HepG2 (cell line): ENCODE results near the gene ITGB2. TPM values are rescaled to one million over a fixed set of nuclear protein-coding genes. Genes with fewer than 3 reads are reported as not detected.

Source experiments
- CCDC6 ChIP-seq: sonication (generic); formaldehyde crosslinking; IDR thresholded peaks from 2 replicates; pipeline ENCODE4 v1.8.1; 2022; ENCODE audit warnings: mild to moderate bottlenecking, missing genetic modification reagents, moderate library complexity
- DNMT1 ChIP-seq: sonication (generic); formaldehyde crosslinking; IDR thresholded peaks from 2 replicates; pipeline ENCODE4 v1.5.1; 2020; ENCODE audit warnings: mild to moderate bottlenecking, missing genetic modification reagents
- FIP1L1 ChIP-seq: fragments of 200-400 bp; formaldehyde crosslinking; IDR thresholded peaks from 2 replicates; pipeline ENCODE4 v1.6.1; 2018; ENCODE audit warnings: low read depth, mild to moderate bottlenecking, low read length, moderate library complexity, borderline replicate concordance; ENCODE audit not compliant: insufficient read depth
- FOXA3 ChIP-seq: IDR thresholded peaks from 2 replicates; pipeline ENCODE4 v1.6.1; 2016; ENCODE audit warnings: missing genetic modification reagents, missing compliant biosample characterization
- GATAD1 ChIP-seq: IDR thresholded peaks from 2 replicates; pipeline ENCODE4 v1.6.1; 2016; ENCODE audit warnings: missing genetic modification reagents, missing compliant biosample characterization
- NPAS2 ChIP-seq: sonication (generic); formaldehyde crosslinking; IDR thresholded peaks from 2 replicates; pipeline ENCODE4 v1.8.0; 2022; ENCODE audit warnings: mild to moderate bottlenecking, missing genetic modification reagents, borderline replicate concordance
- POLR2AphosphoS5 ChIP-seq: IDR thresholded peaks from 2 replicates; pipeline ENCODE4 v1.6.1; 2012; ENCODE audit warnings: low read depth, low read length
- REPIN1 ChIP-seq: sonication (generic); formaldehyde crosslinking; IDR thresholded peaks from 2 replicates; pipeline ENCODE4 v1.8.0; 2022; ENCODE audit warnings: missing genetic modification reagents, low read depth, mild to moderate bottlenecking, borderline replicate concordance
- SATB2 ChIP-seq: sonication (generic); formaldehyde crosslinking; IDR thresholded peaks from 2 replicates; pipeline ENCODE4 v1.5.0; 2020; ENCODE audit warnings: missing genetic modification reagents
- SMARCE1 ChIP-seq: fragments of 450-650 bp; IDR thresholded peaks from 2 replicates; pipeline ENCODE4 v1.6.1; 2017; ENCODE audit warnings: borderline replicate concordance
- SMC3 ChIP-seq: IDR thresholded peaks from 2 replicates; pipeline ENCODE4 v1.6.1; 2011; ENCODE audit warnings: low read length, improper control_type of control experiment
- SMYD3 ChIP-seq: sonication (generic); formaldehyde crosslinking; IDR thresholded peaks from 2 replicates; pipeline ENCODE4 v1.8.1; 2023; ENCODE audit warnings: mild to moderate bottlenecking, missing genetic modification reagents
- SRY ChIP-seq: sonication (generic); formaldehyde crosslinking; IDR thresholded peaks from 2 replicates; pipeline ENCODE4 v1.8.0; 2022; ENCODE audit warnings: mild to moderate bottlenecking, missing genetic modification reagents
- YEATS4 ChIP-seq: sonication (generic); formaldehyde crosslinking; IDR thresholded peaks from 2 replicates; pipeline ENCODE4 v1.4.0; 2020; ENCODE audit warnings: missing genetic modification reagents, borderline replicate concordance
- ZBTB38 ChIP-seq: sonication (generic); formaldehyde crosslinking; IDR thresholded peaks from 2 replicates; pipeline ENCODE4 v1.5.1; 2020; ENCODE audit warnings: mild to moderate bottlenecking, missing genetic modification reagents
- ZNF546 ChIP-seq: sonication (generic); formaldehyde crosslinking; conservative IDR thresholded peaks from 2 replicates; pipeline ENCODE4 v1.8.1; 2023; ENCODE audit warnings: mild to moderate bottlenecking, missing genetic modification reagents
- polyA plus RNA-seq, 8 experiments: library from polyadenylated mRNA; depleted of rRNA in 3 of 8; stranded (reverse) in 7 of 8; unstranded in 1 of 8; fragments of >200 nt; fragmentation: Illumina TruSeq in 4 of 8; extraction: Trizol in 4 of 8; gene quantifications; 2 replicates each; pipeline versions ENCODE4 v1.2.1 to v1.2.3, GENCODE V29; 2011 to 2016; ENCODE audit warnings: low read depth in 4 of 8, missing spikeins in 1 of 8, mixed read lengths in 1 of 8; ENCODE audit not compliant: insufficient read depth in 1 of 8
- total RNA-seq, 5 experiments: library from RNA; depleted of rRNA; stranded (reverse); fragments of >200 nt; fragmentation: Illumina TruSeq; extraction: Trizol; gene quantifications; 2 replicates each; pipeline ENCODE4 v1.2.3, GENCODE V29; 2016; ENCODE audit warnings: low read depth in 1 of 5
- TF ChIP-seq, protein P1 (sequence below): sonication (generic); formaldehyde crosslinking; IDR thresholded peaks from 2 replicates; pipeline ENCODE4 v1.5.0; 2020; ENCODE audit warnings: missing genetic modification reagents
- TF ChIP-seq, protein P2 (sequence below): sonication (generic); formaldehyde crosslinking; IDR thresholded peaks from 2 replicates; pipeline ENCODE4 v1.4.0; 2020; ENCODE audit warnings: mild to moderate bottlenecking, missing genetic modification reagents
- TF ChIP-seq, protein P3 (sequence below): sonication (generic); IDR thresholded peaks from 2 replicates; pipeline ENCODE4 v1.6.1; 2016; ENCODE audit warnings: low read depth, borderline replicate concordance
- TF ChIP-seq, protein P4 (sequence below): IDR thresholded peaks from 2 replicates; pipeline ENCODE4 v1.6.1; 2016; ENCODE audit warnings: missing compliant biosample characterization, missing genetic modification reagents, borderline replicate concordance
- TF ChIP-seq, protein P5 (sequence below): sonication (generic); formaldehyde crosslinking; IDR thresholded peaks from 2 replicates; pipeline ENCODE4 v1.5.1; 2020; ENCODE audit warnings: mild to moderate bottlenecking, missing genetic modification reagents, moderate library complexity

Gene ITGB2
- total and polyA plus RNA-seq, 2 of the 13 experiments (the other 11 are each of a cell fraction or from before 2014, with no cell fraction given): 4.2 to 18.0 TPM

DNA sequence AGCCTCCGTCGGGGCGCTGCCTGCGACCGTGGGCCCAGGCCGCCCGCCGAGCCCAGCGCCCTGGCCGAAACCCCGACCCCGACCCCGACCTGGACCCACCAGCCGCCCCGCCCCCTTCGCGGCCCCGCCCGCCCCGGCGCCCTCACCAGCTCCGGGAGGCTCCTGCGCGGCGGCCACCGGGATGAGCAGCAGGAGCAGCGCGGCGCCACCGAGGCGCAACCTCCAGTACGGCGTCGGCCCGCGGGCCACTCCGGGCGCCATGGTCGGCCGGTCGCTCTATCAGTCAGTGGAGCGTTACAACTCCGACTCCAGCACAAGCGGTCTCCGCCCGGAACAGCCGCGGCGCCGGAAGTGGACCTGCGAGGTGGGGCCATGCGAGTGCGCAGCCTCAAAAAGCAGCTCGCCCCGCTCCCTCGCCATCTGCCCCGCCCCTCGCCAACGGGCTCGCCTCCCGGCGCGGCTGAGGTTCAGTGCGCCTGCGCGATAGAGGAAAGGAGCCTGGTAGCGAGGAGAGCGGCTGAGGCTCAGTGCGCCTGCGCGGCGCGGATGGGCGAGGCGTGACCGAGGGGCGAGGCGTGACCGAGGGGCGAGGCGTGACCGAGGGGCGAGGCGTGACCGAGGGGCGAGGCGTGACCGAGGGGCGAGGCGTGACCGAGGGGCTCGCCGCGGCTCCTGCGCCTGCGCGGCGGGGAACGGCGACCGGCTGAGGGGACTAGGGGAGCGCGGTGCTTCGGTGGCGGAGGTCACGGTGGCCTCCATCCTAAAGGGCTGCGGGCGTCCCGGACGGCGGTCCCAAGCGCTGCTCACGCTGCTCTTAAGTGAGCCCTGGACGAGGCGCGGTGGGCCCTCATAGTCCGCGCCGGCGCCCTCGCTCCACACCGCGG lies 47.1 kb downstream of the ITGB2 start, which contains the start of gene PTTG1IP (continued):
- TF ChIP-seq, protein P1, sequence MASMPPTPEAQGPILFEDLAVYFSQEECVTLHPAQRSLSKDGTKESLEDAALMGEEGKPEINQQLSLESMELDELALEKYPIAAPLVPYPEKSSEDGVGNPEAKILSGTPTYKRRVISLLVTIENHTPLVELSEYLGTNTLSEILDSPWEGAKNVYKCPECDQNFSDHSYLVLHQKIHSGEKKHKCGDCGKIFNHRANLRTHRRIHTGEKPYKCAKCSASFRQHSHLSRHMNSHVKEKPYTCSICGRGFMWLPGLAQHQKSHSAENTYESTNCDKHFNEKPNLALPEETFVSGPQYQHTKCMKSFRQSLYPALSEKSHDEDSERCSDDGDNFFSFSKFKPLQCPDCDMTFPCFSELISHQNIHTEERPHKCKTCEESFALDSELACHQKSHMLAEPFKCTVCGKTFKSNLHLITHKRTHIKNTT (CRISPR knock-in tag): no peak
- TF ChIP-seq FOXA3: peak; percentile 11; the same call in 1 of the 2 replicates
- TF ChIP-seq POLR2AphosphoS5: peak; percentile 86
- TF ChIP-seq, protein P2, sequence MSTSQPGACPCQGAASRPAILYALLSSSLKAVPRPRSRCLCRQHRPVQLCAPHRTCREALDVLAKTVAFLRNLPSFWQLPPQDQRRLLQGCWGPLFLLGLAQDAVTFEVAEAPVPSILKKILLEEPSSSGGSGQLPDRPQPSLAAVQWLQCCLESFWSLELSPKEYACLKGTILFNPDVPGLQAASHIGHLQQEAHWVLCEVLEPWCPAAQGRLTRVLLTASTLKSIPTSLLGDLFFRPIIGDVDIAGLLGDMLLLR (CRISPR knock-in tag): peak; percentile 29; the same call in 1 of the 2 replicates
- TF ChIP-seq ZNF546 (CRISPR knock-in tag): peak; percentile 90
- TF ChIP-seq NPAS2: no peak
- TF ChIP-seq DNMT1 (CRISPR knock-in tag): peak; percentile 39; the same call in 1 of the 2 replicates
- TF ChIP-seq SMYD3 (CRISPR knock-in tag): no peak
- TF ChIP-seq, protein P3, sequence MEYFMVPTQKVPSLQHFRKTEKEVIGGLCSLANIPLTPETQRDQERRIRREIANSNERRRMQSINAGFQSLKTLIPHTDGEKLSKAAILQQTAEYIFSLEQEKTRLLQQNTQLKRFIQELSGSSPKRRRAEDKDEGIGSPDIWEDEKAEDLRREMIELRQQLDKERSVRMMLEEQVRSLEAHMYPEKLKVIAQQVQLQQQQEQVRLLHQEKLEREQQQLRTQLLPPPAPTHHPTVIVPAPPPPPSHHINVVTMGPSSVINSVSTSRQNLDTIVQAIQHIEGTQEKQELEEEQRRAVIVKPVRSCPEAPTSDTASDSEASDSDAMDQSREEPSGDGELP: peak; percentile 15; the same call in 1 of the 2 replicates
- TF ChIP-seq CCDC6 (CRISPR knock-in tag): peak; percentile 63; the same call in 1 of the 2 replicates
- TF ChIP-seq, protein P4, sequence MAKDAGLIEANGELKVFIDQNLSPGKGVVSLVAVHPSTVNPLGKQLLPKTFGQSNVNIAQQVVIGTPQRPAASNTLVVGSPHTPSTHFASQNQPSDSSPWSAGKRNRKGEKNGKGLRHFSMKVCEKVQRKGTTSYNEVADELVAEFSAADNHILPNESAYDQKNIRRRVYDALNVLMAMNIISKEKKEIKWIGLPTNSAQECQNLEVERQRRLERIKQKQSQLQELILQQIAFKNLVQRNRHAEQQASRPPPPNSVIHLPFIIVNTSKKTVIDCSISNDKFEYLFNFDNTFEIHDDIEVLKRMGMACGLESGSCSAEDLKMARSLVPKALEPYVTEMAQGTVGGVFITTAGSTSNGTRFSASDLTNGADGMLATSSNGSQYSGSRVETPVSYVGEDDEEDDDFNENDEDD (CRISPR knock-in tag): peak; percentile 67; the same call in 1 of the 2 replicates
- TF ChIP-seq SMARCE1: no peak
- TF ChIP-seq SRY (CRISPR knock-in tag): no peak
- TF ChIP-seq SATB2 (CRISPR knock-in tag): no peak
- no peak for TF ChIP-seq FIP1L1
- peak; percentile 99 for TF ChIP-seq ZBTB38
- peak; percentile 68; the same call in 1 of the 2 replicates for TF ChIP-seq YEATS4 (CRISPR knock-in tag)
- TF ChIP-seq SMC3: no peak
- peak; percentile 68; the same call in 1 of the 2 replicates for TF ChIP-seq GATAD1 (CRISPR knock-in tag)
- TF ChIP-seq, protein P5, sequence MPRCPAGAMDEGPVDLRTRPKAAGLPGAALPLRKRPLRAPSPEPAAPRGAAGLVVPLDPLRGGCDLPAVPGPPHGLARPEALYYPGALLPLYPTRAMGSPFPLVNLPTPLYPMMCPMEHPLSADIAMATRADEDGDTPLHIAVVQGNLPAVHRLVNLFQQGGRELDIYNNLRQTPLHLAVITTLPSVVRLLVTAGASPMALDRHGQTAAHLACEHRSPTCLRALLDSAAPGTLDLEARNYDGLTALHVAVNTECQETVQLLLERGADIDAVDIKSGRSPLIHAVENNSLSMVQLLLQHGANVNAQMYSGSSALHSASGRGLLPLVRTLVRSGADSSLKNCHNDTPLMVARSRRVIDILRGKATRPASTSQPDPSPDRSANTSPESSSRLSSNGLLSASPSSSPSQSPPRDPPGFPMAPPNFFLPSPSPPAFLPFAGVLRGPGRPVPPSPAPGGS (CRISPR knock-in tag): peak; percentile 64; the same call in 1 of the 2 replicates
- TF ChIP-seq REPIN1 (CRISPR knock-in tag): no peak; the same call in 1 of the 2 replicates
